ENCODE results near the gene VRK1. TPM values are rescaled to one million over a fixed set of nuclear protein-coding genes. Genes with fewer than 3 reads are reported as not detected.

Gene VRK1
- total RNA-seq, 1 donor from 2014 or later = 20.0 TPM

DNA sequence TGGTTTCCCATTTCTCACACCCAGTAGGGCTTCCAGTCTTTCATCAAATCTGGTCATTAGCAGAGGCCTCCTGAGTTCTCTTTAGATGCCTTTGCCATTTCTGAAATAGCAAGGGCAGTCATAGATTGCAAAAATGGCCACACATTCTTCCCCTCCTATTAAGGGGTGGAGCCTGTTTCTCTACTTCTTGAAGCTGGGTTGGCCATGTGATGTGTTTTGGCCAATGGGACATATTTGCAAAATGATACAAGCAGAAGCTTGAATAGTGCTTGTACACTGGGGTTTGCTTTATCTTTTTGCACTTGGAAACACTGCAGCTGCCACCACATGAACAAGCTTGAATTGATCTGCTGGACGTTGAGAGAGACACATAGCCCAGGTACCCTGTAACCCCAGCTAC lies 109.3 kb downstream of the VRK1 start:
- Mint-ChIP-seq H3K4me1 (no peaks in the 10 kb centered on the region), H3K9me3 (peaks cover 20% of the 10 kb centered on the region), H3K4me3 (no peak overlapping the region), H3K36me3 (peaks cover 12% of the 10 kb centered on the region), H3K27ac (no peak overlapping the region), H3K27me3 (ENCODE audit: low read depth) (no peaks in the 10 kb centered on the region)
- TF ChIP-seq, protein P1, sequence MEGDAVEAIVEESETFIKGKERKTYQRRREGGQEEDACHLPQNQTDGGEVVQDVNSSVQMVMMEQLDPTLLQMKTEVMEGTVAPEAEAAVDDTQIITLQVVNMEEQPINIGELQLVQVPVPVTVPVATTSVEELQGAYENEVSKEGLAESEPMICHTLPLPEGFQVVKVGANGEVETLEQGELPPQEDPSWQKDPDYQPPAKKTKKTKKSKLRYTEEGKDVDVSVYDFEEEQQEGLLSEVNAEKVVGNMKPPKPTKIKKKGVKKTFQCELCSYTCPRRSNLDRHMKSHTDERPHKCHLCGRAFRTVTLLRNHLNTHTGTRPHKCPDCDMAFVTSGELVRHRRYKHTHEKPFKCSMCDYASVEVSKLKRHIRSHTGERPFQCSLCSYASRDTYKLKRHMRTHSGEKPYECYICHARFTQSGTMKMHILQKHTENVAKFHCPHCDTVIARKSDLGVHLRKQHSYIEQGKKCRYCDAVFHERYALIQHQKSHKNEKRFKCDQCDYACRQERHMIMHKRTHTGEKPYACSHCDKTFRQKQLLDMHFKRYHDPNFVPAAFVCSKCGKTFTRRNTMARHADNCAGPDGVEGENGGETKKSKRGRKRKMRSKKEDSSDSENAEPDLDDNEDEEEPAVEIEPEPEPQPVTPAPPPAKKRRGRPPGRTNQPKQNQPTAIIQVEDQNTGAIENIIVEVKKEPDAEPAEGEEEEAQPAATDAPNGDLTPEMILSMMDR (IDR thresholded peaks at IDR 0.05; ENCODE audit: unreplicated experiment) = no peak
- DNase-seq (ENCODE audit: low spot score in 2 of 2, unreplicated experiment in 2 of 2) = no peak

DNA sequence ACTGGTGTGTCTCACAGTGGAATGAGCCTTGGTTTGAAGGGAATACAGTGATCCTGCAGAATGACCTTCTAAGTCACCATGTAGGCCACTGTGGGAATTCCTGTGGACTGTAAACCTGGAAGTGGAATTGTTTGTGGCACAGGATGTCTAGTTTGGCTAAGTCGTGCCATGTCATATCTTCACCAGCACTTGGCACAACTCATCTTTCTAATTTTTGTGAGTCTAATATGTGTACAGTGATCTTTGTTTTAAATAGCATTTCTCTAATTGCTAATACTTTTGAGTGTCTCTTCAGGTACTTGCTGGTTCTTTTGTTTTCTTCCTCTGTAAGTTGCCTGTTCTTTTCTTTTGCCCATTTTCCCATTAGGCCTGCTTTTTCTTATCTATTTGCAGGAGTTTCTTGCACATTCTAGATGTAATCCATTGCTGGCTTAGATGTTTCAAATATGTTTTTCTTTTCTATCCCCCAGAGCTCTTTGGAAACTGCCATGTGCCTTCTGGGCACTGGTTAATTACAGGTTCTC lies 112.7 kb downstream of the VRK1 start:
- TF ChIP-seq, protein P1 (IDR thresholded peaks at IDR 0.05; ENCODE audit: unreplicated experiment) = no peak
- H3K27me3 Mint-ChIP-seq (ENCODE audit: low read depth) = no peaks in the 10 kb centered on the region
- peaks cover 12% of the 10 kb centered on the region for H3K36me3 Mint-ChIP-seq
- no peak overlapping the region for H3K27ac Mint-ChIP-seq
- no peak for DNase-seq (ENCODE audit: low spot score in 2 of 2, unreplicated experiment in 2 of 2)
- peaks cover 20% of the 10 kb centered on the region for H3K9me3 Mint-ChIP-seq
- no peak overlapping the region for H3K4me3 Mint-ChIP-seq
- no peaks in the 10 kb centered on the region for H3K4me1 Mint-ChIP-seq

DNA sequence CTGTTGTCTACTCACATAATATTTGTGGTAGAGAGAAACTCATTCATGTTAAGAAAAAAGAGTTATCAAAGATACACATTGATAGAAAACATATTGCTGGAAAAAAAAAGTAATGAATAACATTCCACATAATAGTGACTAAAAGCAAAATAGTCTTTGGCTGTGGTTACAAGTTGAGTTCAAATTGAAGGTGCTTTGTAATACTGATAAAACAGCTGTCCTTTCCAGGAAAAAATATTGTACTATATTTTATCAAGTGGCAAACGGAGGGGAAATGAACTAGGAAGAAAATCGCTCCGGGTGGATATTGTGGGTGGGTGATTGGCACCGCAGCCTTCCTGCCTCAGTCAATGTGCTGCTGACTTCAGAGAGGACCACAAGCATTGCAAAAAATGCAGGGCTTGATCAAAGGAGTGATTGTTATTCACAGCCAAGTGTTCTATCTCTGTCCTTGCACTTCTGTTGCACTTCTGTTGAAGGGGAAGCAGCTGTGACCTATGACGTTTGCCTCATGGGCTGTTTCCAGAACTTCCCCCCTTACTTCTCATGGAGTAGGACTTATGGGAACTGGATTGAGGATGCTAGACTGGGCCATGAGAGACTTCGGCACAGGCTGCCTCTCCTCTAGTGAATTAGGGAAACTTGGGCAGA lies 114.4 kb downstream of the VRK1 start:
- no peak for DNase-seq (ENCODE audit: low spot score in 2 of 2, unreplicated experiment in 2 of 2)
- TF ChIP-seq, protein P1 (IDR thresholded peaks at IDR 0.05; ENCODE audit: unreplicated experiment) = no peak
- Mint-ChIP-seq H3K9me3 (peaks cover 23% of the 10 kb centered on the region), H3K4me3 (no peak overlapping the region), H3K27me3 (ENCODE audit: low read depth) (no peaks in the 10 kb centered on the region), H3K36me3 (peaks cover 12% of the 10 kb centered on the region), H3K27ac (no peak overlapping the region), H3K4me1 (no peaks in the 10 kb centered on the region)

DNA sequence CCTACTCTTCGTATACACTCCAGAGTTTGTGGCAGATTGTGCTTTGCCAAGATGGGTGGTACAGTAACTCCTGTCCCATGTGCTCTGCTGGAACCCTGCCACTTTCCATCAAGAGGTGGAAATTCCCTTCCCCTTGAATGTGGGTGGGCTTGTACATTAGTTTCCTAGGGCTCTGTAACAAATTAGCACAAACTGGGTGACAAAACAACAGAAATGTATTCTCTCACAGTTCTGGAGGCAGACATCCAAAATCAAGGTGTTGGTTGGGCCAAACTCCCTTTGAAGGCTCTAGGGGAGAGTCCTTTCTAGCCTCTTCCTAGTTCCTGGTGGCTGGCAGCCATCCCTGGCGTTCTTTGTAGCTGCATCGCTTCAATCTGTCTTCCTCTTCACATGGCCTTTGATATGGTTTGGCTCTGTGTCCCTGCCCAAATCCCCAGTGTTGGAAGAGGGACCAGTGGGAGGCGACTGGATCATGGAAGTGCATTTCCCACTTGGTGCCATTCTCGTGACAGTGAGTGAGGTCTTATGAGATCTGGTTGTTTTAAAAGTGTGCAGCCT lies 117.5 kb downstream of the VRK1 start:
- Mint-ChIP-seq H3K27me3 (ENCODE audit: low read depth) (no peaks in the 10 kb centered on the region), H3K4me1 (peaks cover 14% of the 10 kb centered on the region), H3K36me3 (peaks cover 3% of the 10 kb centered on the region), H3K9me3 (peaks cover 9% of the 10 kb centered on the region), H3K27ac (no peak overlapping the region), H3K4me3 (no peak overlapping the region)
- TF ChIP-seq, protein P1 (IDR thresholded peaks at IDR 0.05; ENCODE audit: unreplicated experiment) = no peak
- DNase-seq (ENCODE audit: low spot score in 2 of 2, unreplicated experiment in 2 of 2) = no peak

DNA sequence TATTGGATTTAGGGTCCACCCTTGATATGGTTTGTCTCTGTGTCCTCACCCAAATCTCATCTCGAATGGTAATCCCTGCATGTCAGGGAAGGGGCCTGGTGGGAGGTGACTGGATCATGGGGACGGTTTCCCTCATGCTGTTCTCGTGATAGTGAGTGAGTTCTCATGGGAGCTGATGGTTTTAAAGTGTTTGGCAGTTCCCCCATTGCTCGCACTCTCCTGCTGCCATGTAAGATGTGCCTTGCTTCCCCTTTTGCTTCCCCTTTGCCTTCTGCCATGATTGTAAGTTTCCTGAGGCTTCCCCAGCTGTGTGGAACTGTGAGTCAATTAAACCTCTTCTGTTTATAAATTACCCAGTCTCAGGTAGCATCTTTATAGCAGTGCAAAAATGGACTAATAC lies 118.3 kb downstream of the VRK1 start:
- no peaks in the 10 kb centered on the region for H3K27me3 Mint-ChIP-seq (ENCODE audit: low read depth)
- no peak overlapping the region for H3K27ac Mint-ChIP-seq
- DNase-seq (ENCODE audit: low spot score in 2 of 2, unreplicated experiment in 2 of 2) = no peak
- TF ChIP-seq, protein P1 (IDR thresholded peaks at IDR 0.05; ENCODE audit: unreplicated experiment) = no peak
- H3K36me3 Mint-ChIP-seq = no peaks in the 10 kb centered on the region
- no peak overlapping the region for H3K4me3 Mint-ChIP-seq
- peaks cover 14% of the 10 kb centered on the region for H3K4me1 Mint-ChIP-seq
- peaks cover 3% of the 10 kb centered on the region for H3K9me3 Mint-ChIP-seq
